ENCODE results near the gene GYG1.

Gene GYG1

DNA sequence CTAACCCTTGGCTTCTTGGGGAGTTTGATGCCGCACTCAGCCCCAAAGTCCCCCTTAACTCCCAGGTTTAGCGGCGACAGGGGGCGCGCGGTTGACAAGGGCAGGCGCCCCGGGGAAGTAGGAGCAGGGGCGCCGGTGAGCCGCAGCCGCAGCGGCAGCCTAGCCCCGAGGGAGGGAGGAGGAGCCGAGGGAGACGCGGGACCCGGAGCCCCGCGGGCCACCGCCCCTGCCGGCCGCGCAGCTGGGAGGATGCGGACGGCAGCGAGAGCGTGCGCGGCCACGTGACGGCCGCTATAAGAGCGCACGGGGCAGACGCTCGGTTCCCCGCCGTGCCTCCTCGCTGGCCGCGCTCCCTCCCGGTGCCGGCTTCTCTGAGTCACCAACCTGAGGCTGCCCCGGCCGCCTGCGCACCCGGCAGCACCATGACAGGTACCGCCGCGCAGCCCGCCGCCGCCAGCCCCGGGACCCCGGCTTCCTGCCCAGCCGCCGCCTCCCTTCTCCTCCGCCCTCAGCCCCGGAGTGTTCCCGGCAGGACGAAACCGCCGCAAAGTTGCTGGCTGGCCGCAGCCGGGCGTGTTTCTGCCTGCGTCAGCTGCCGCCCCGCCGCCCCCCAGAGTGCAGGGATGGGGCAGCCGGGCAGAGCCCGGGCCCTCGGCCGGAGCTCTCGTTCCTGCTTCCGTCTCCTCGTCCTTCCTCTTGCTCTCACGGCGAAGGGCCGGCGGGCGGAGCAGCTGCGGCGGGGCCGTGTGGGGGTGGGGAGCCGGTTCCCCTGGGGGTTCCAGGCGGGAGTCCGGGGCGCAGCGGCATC lies at the start of gene GYG1:
GYG1 (plus strand) TSS at position 322 of the 808 bp plus-strand sequence; CDS start at position 423, 101 bp downstream.
- TF ChIP-seq, protein P1, sequence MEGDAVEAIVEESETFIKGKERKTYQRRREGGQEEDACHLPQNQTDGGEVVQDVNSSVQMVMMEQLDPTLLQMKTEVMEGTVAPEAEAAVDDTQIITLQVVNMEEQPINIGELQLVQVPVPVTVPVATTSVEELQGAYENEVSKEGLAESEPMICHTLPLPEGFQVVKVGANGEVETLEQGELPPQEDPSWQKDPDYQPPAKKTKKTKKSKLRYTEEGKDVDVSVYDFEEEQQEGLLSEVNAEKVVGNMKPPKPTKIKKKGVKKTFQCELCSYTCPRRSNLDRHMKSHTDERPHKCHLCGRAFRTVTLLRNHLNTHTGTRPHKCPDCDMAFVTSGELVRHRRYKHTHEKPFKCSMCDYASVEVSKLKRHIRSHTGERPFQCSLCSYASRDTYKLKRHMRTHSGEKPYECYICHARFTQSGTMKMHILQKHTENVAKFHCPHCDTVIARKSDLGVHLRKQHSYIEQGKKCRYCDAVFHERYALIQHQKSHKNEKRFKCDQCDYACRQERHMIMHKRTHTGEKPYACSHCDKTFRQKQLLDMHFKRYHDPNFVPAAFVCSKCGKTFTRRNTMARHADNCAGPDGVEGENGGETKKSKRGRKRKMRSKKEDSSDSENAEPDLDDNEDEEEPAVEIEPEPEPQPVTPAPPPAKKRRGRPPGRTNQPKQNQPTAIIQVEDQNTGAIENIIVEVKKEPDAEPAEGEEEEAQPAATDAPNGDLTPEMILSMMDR (IDR thresholded peaks at IDR 0.05; ENCODE audit: insufficient read depth, low read depth, low read length, missing control alignments): peak; percentile 10
- H3K4me3 ChIP-seq (ENCODE audit: low read length): peak within 1 kb of the TSS; percentile 63
- DNase-seq (ENCODE audit: low read depth): peak; percentile 85

DNA sequence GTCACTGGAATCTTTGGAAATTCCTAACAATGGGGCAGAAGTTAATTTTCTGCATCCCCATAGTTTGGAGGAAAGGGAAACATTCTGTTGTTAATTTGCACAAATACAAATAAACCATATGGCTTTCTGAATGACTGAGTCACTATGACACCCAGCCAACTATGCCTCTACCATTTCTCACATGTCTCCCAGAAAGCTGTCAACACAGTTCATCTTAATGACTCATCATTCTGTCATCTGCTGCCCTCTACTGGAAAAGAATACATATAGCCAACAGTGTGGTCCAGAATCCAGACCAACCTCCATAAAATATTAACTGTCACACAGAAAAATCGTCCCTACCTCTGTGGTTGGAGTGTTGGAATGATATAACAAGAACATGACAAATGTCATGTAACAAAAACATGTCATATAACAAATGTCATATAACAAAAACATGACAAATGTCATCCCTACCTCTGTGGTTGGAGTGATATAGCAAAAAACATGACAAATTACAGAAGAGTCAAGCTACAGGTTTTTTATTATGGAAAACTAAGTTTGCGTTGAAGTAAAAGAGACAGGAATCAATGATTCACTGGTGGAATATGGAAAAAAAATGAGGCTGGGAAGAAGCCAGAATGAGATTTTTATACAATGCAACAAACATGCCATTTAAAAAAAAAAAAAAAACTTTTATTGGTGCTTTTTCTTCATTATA lies 47.7 kb upstream of the GYG1 start:
- no peak overlapping the region for H3K4me3 ChIP-seq (ENCODE audit: low read length)
- DNase-seq (ENCODE audit: low read depth): peak; percentile 91
- TF ChIP-seq, protein P1 (IDR thresholded peaks at IDR 0.05; ENCODE audit: insufficient read depth, low read depth, low read length, missing control alignments): peak; percentile 75

DNA sequence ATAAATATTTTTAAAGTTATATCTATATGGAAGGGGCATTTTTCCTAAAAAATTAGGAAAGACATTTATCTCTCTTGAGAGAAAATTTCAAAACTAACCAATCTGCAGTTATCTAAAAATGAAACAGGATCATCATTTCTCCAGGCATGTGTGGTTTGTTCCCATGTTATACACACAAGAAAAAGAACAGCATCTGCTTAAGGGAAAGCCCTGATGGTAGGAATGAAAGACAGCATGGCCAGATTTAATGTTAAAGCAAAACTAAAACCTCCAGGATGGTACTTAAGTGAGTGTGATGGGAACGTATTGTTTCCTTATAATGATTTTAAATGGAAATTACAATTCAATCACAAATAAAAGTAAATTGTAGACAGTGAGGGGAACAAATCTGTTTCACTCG lies 46.2 kb upstream of the GYG1 start:
- TF ChIP-seq, protein P1 (IDR thresholded peaks at IDR 0.05; ENCODE audit: insufficient read depth, low read depth, low read length, missing control alignments): no peak
- no peak for DNase-seq (ENCODE audit: low read depth)
- no peak overlapping the region for H3K4me3 ChIP-seq (ENCODE audit: low read length)

DNA sequence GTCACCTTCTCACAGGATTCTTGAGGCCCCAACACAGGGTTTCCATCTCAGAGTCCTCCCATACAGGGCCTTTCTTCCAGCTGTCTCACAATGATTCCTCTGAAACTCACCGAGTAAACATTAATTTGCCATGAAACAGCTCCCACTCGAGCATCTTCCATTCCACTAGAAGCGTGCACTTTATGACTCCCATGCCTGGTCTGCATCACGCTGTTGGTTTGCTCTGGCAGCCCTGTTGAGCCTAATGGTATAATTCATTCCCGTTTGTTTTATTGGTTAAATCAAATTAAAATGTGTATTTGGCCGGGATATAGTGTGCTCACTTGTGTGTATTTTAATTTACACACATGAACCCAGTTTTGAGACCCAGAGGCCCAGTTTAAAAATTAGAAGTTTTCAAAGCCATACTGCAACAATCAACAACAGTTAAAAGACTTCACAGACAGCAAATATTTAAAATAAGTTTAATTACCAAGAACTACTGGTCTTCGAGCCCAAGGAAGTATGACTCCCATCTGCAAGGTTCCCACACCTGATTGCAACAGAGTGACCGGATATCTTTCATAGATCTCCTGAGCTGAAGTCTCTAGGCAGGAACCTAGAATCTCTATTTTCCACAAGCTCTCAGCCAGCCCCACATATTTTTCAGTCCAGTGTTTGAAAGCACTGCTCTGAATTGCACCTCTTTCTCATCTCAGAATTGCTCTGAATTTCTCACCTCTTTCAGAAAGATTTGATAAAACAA lies 42.3 kb upstream of the GYG1 start:
- H3K4me3 ChIP-seq (ENCODE audit: low read length): no peak overlapping the region
- no peak for DNase-seq (ENCODE audit: low read depth)
- TF ChIP-seq, protein P1 (IDR thresholded peaks at IDR 0.05; ENCODE audit: insufficient read depth, low read depth, low read length, missing control alignments): no peak

DNA sequence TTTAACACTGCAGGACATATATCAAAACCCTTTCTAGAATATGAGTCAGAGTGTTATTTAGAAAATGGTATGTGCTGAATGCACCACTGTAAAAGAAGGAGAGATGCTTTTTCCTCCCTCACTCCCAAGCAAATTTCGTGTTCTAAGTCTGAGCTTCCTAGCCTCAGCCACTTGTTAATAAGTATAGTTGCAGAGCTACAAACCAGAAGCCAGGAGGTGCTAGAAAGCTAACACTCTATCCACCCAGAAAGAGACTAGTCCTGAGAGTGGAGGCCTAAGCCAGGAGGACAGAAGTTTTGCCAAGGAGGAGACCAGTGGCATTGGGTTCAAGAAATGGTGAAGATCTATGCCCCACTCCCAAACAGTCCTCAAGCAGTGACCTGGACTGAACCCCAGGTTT lies 40.5 kb upstream of the GYG1 start:
- no peak overlapping the region for H3K4me3 ChIP-seq (ENCODE audit: low read length)
- TF ChIP-seq, protein P1 (IDR thresholded peaks at IDR 0.05; ENCODE audit: insufficient read depth, low read depth, low read length, missing control alignments): peak; percentile 35
- DNase-seq (ENCODE audit: low read depth): no peak

DNA sequence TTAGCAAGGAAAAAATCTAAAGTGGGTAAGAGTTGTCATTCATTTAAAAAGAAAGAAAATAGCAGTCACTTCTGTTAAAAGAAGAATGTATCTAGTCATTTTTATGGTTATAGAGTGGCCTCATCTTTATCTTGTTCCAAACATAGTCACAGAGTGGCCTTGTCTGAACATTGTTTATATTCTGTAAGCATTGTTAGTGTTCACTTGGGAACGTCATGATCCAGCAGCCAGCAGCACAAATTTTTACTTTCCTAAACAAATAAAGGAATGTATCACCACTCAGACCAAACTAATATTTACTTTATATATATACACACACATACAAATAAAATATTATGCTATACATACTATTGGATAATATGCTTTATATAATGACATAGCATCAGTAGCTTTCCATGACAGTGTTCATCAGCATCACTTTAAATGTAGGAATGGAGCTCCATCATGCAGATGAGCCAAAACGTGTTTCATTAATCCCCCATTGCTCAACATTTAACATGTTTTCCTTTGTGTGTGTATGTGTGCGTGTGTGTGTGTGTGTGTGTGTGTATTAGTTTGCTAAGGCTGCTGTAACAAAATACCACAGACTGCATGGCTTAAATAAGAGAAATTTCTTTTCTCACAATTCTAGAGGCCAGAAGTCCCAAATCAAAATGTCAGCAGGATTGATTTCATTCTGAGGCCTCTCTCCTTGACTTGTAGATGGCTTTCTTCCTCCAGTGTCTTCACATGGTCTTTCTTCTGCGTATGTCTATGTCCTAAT lies 39.6 kb upstream of the GYG1 start:
- TF ChIP-seq, protein P1 (IDR thresholded peaks at IDR 0.05; ENCODE audit: insufficient read depth, low read depth, low read length, missing control alignments): no peak

More for the DNA sequence above, 39.6 kb upstream of the GYG1 start:
- no peak for DNase-seq (ENCODE audit: low read depth)
- H3K4me3 ChIP-seq (ENCODE audit: low read length): no peak overlapping the region
